GM21526 (cell line): ENCODE data around the gene PKHD1.

Source experiments
- ATAC-seq: cut with Tn5 transposase; IDR thresholded peaks from one replicate; pipeline ENCODE4 v1.9.1; 2021; ENCODE audit warnings: moderate library complexity; ENCODE audit not compliant: unreplicated experiment, low FRiP score

The PKHD1 gene

GRCh38 chr6:52087498-52087999, at the start of gene PKHD1:
TSS of gene PKHD1 (minus strand) at chr6:52087613. CDS start at chr6:52084933, 2,680 bp downstream.
- no peak for ATAC-seq

- no peak for ATAC-seq
These were observed 49.6 kb upstream of the PKHD1 start for GRCh38 chr6:52136934-52137467.

- ATAC-seq = no peak
These were observed 48.6 kb upstream of the PKHD1 start for GRCh38 chr6:52136055-52136454.

DNA sequence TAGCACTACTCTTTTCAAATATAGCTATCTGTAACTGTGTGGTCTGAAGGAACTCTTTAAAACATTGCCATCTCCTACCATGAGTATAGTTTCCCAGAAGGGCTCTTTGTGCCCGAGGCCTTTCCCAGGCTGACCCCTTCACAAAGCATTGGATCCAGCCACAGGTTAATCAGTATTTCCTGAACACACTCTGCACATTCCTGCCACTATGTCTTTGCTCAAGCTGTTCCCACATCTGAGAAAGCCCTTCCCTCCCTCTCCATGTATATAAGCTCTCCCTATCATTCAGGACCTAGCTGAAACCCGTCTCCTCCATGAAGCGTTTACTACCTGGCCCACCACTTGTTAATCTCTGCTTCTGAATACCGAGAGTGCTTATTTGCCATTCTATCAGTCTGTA, 47.8 kb upstream of the PKHD1 start:
- no peak for ATAC-seq

- no peak for ATAC-seq
These were observed 46.6 kb upstream of the PKHD1 start for GRCh38 chr6:52134011-52134410.

- ATAC-seq = no peak
These were observed 45.9 kb upstream of the PKHD1 start for GRCh38 chr6:52133324-52133723.

DNA sequence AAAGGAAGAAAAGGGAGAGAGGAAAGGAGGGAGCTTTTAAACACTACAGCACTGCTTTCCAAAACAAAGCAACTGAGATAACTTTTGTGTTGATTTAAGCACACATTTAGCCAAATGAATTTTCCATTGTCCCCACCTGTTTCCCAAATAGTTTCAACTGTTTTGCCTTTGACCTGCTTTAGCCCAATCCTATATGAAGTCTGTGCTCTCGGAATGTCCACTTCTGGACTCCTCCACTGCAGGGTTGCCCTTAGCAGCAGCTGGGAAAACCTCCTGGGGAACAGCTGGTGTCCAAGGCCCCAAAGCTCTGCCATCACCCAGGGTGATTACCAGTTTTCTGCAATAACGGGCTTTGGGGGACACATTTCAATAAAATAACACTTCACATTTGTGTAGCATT, 44.9 kb upstream of the PKHD1 start:
- no peak for ATAC-seq

GRCh38 chr6:52130440-52130839, 43.0 kb upstream of the PKHD1 start:
- no peak for ATAC-seq

GRCh38 chr6:52127957-52128356, 40.5 kb upstream of the PKHD1 start:
- ATAC-seq = no peak

DNA sequence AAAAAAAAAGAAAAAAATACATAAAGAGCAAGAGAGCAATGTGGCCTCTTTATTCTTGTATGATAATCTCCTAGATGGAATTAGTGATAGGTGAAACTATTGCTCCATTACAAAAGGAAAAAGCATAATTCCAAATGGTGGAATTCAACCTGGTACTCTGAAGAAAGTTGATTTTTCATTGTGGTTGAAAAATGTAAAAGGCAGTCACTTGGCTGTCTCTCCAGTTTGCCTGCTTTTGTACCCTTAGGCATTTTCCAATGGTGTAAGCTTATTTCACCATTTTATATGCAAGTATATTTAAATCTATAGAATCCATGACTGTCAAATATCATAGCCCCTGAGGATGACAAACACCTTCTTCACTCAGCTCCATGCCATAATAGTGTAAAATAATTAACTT, 38.8 kb upstream of the PKHD1 start:
- ATAC-seq = no peak

- ATAC-seq = no peak
These were observed 38.2 kb upstream of the PKHD1 start for GRCh38 chr6:52125572-52125971.

GRCh38 chr6:52125139-52125538, 37.7 kb upstream of the PKHD1 start:
- no peak for ATAC-seq

DNA sequence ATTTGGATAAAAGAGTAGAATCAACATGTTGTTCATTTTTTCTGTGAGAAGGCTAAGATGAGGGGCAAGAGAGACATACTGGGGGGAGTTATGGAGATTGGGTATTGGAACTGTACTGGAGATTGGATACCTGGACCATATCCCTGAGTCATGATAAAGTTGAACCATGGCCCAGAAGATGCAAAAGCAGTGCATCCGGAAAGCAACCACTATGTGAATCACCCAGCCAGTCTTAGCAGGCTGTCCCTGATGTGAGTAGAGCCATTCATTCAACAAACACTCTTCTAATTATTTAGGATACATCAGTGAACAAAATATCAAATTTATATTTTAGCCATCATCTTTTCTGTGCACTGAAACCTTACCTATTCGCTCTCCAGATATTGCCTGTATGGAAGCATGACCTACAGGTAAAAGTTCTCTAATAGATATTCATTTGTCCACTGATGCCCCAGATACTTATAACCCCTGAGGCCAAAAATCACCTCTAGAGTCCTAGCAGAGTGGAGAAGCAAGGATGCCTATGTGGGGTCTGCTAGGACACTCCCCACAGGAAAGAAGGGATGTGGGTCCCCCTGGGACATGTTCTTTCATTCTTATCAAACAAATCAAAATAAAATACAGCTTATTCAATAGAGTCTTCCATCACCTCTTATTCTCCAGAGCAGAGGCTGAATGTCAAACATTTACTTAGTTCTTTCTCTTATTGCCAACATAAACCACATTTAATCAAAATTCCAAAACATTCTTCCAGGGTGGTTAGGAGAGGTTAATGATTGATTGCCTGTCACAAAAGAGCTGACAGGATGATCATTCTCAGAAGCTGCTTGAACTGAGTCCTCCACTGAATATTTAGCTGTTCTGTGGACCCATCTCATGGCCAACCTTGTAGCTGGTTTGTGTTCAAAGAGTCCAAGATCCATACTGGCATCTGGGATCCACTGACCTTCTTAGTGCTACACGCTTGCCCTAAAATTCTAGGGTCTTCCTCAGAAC, 37.0 kb upstream of the PKHD1 start:
- ATAC-seq = no peak

DNA sequence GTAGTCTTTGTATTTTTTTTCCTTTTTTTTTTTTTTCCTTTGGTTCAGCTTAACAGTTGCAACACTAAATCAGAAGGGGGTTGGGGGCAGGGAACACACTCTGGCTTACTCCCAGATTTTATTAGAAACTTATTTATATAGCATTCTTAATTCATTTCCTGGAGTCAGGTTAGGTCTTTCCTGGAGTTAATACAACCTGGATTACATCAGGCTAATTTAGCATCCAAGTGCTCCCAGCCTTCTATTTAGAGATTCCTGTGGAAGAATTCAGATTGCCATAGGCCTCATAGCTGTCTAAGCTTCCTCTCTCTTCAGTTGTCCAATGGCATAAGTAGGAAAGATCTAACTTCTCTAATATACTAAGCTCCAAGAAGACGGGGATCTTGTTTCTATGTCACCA, 35.8 kb upstream of the PKHD1 start:
- ATAC-seq = no peak

GRCh38 chr6:52117352-52117751, 29.9 kb upstream of the PKHD1 start:
- no peak for ATAC-seq

DNA sequence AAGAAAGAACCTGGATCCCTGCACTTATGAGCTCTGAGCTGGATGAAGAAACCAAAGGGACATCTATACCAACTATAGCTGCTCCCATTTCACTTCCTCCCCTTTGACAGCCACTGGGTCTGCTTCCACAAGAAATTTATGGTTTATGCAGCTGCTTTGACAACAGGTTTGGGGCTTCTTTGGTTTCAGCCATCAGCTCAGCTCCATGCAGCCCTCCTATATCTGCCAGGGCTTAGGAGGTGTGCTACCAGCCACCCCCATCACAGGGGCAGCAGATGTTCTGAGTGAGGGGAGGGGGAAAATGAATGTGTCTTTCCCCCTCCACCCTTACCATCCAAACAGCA, 29.2 kb upstream of the PKHD1 start:
- no peak for ATAC-seq

- ATAC-seq = no peak
These were observed 28.6 kb upstream of the PKHD1 start for GRCh38 chr6:52115891-52116604.

- no peak for ATAC-seq
These were observed 27.8 kb upstream of the PKHD1 start for GRCh38 chr6:52115145-52115741.

- ATAC-seq = no peak
These were observed 21.8 kb upstream of the PKHD1 start for GRCh38 chr6:52109171-52109571.

DNA sequence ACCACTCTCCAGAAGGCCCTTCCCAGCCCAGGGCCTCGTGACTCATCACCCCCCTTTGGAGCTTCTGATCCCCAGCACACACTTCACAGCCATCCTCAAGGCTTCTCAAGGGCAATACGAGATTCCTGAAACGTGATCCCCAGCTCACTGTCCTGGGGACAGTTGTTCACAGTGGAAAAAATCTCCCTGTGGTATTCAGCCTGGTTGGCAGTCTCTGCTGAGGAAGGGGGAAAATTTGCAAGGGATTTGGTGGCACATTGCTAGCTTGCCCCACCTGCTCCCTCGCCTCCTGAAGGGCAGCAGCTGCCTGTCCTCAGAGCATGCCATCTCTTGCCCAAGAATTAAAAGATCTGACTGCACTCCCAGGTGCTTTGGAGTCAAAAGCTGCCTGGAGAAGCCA, 20.7 kb upstream of the PKHD1 start:
- ATAC-seq = no peak

DNA sequence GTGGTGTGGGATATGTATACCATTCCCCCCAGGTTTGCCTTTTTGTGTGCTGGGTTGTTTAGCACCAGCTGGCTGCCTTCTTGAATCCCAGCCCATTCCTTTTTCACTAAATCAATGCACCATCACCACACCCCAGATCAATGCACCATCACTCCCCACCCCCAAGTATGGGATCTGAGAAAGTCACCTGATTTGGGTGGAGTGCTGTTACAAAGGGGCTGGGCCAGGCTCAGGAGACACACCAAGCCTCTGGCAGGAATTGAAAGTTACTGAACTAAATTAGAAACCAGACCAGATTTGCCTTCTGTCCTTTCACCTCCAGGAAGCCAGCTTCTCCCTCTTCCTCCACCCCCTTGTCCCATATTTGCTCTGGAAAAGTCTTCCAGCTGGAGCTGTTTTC, 19.6 kb upstream of the PKHD1 start:
- ATAC-seq = no peak
